OCI-LY7 (cell line): Measurements from ENCODE around the gene ASMTL. TPM values are rescaled to one million over a fixed set of nuclear protein-coding genes. Genes with fewer than 3 reads are reported as not detected.

Source experiments
- BruUV-seq: library from RNA; stranded (reverse); fragments of 400-500 nt; replicated peaks from 2 replicates; lab custom pipeline; 2021; lab: Mats Ljungman, UMichigan
- CTCF ChIA-PET: fragments of 300-600 bp; sonication (Branson Sonifier 250); formaldehyde crosslinking; loops from one replicate; lab custom pipeline; 2022; ENCODE audit warnings: antibody characterized with exemption; ENCODE audit not compliant: unreplicated experiment; lab: Charles Lee
- POLR2A ChIA-PET: fragments of 300-600 bp; sonication (Branson Sonifier 250); formaldehyde crosslinking; loops from one replicate; lab custom pipeline; 2022; ENCODE audit warnings: antibody characterized with exemption; lab: Charles Lee
- DNase-seq: peaks from one replicate; pipeline ENCODE4 v3.0.0-alpha.2; 2015; ENCODE audit warnings: low spot score
- H2AFZ ChIP-seq: fragments of 200-600 bp; sonication (generic), shearing (Covaris generic); 2 replicates; pipeline ENCODE4 v1.6.1; 2014; ENCODE audit warnings: mild to moderate bottlenecking, antibody characterized with exemption, low read length, moderate library complexity
- H3K27ac ChIP-seq: fragments of 200-600 bp; sonication (generic); 2 replicates; pipeline ENCODE4 v1.5.1; 2014; ENCODE audit warnings: mixed run types, low read depth, mild to moderate bottlenecking, moderate library complexity, low read length, inconsistent platforms; ENCODE audit not compliant: poor library complexity, severe bottlenecking
- H3K36me3 ChIP-seq: fragments of 200-600 bp; sonication (generic); 2 replicates; pipeline ENCODE4 v1.6.1; 2014; ENCODE audit warnings: mild to moderate bottlenecking, antibody characterized with exemption, low read length, moderate library complexity, mixed read lengths; ENCODE audit not compliant: insufficient read depth
- H3K4me1 ChIP-seq: fragments of 200-600 bp; sonication (generic); 2 replicates; pipeline ENCODE4 v1.5.1; 2014; ENCODE audit warnings: mild to moderate bottlenecking, low read length; ENCODE audit not compliant: insufficient read depth, poor library complexity, severe bottlenecking
- H3K4me2 ChIP-seq: fragments of 200-600 bp; sonication (generic); 2 replicates; pipeline ENCODE4 v1.6.1; 2014; ENCODE audit warnings: mild to moderate bottlenecking, low read length
- H3K4me3 ChIP-seq: fragments of 200-600 bp; sonication (generic); 2 replicates; pipeline ENCODE4 v1.5.1; 2014; ENCODE audit warnings: mild to moderate bottlenecking, low read depth, low read length; ENCODE audit not compliant: poor library complexity, severe bottlenecking
- H3K79me2 ChIP-seq: fragments of 200-600 bp; sonication (generic); 2 replicates; pipeline ENCODE4 v1.6.1; 2016; ENCODE audit warnings: low read depth, mild to moderate bottlenecking, low read length, moderate library complexity, mixed read lengths; ENCODE audit not compliant: insufficient read depth
- H3K9me2 ChIP-seq: fragments of 200-600 bp; sonication (generic); 2 replicates; pipeline ENCODE4 v1.6.1; 2016; ENCODE audit warnings: mild to moderate bottlenecking, low read length, mixed read lengths; ENCODE audit not compliant: insufficient read depth
- H3K9me3 ChIP-seq: fragments of 200-600 bp; sonication (generic); 2 replicates; pipeline ENCODE4 v1.6.1; 2014; ENCODE audit warnings: mild to moderate bottlenecking, mixed run types, low read length, mixed read lengths
- H4K20me1 ChIP-seq: fragments of 200-600 bp; sonication (generic); 2 replicates; pipeline ENCODE4 v1.6.1; 2014; ENCODE audit warnings: mild to moderate bottlenecking, antibody characterized with exemption, low read length, moderate library complexity, mixed read lengths; ENCODE audit not compliant: insufficient read depth
- CTCF ChIP-seq: fragments of 200-600 bp; sonication (generic); conservative IDR thresholded peaks from 2 replicates; pipeline ENCODE4 v1.5.1; 2014; ENCODE audit warnings: mild to moderate bottlenecking, antibody characterized with exemption, low read length, moderate library complexity, mixed read lengths
- EZH2phosphoT487 ChIP-seq: fragments of 200-600 bp; sonication (generic); IDR thresholded peaks from 2 replicates; pipeline ENCODE4 v1.6.1; 2018; ENCODE audit warnings: low read depth, borderline replicate concordance, mild to moderate bottlenecking, mixed run types, antibody characterized with exemption, low read length, moderate library complexity, mixed read lengths
- intact Hi-C: fragments of 100-400 bp; cut with micrococcal nuclease; formaldehyde crosslinking; loops from one replicate; pipeline ENCODE4 v1.10.0; 2022; ENCODE audit not compliant: unreplicated experiment
- total RNA-seq, 2 experiments: library from RNA; depleted of rRNA in 1 of 2; stranded (reverse); fragments of >200 nt in 1 of 2; shearing (Covaris generic) in 1 of 2; gene quantifications; 2 replicates each; pipeline ENCODE4 v1.2.3, GENCODE V29; 2014 to 2022

ASMTL gene
- total RNA-seq, 2 experiments from 2014 or later = 17.2 to 37.0 TPM

GRCh38 chrX:1354036-1355019 is 98.4 kb downstream of the ASMTL start:
- TF ChIP-seq EZH2phosphoT487 (no peak), CTCF (no peak)
- Histone ChIP-seq H3K27ac (no peak overlapping the region), H4K20me1 (no peaks in the 10 kb centered on the region), H3K4me3 (no peak overlapping the region), H3K9me2 (no peaks in the 10 kb centered on the region), H3K36me3 (no peaks in the 10 kb centered on the region), H3K4me2 (no peak overlapping the region), H3K4me1 (peaks cover 11% of the 10 kb centered on the region), H3K9me3 (no peaks in the 10 kb centered on the region), H3K79me2 (no peaks in the 10 kb centered on the region), H2AFZ (no peak overlapping the region)
- ChIA-PET CTCF (no interaction called here), POLR2A (no interaction called here)
- BruUV-seq = no TSS peak
- DNase-seq = no peak
- intact Hi-C loops = no loop called here

Other genes with a start within 250 kb of the ASMTL start
- 1.0 and 3.3 TPM in 2 replicates for gene CRLF2, start 240.3 kb downstream of the ASMTL start, total RNA-seq (2014; rRNA removed; shearing (Covaris generic))
- gene CRLF2, start 240.3 kb downstream of the ASMTL start, total RNA-seq (2022) = 0.80 and 1.2 TPM in 2 replicates
- not detected in 2 replicates for gene CSF2RA, start 184.1 kb downstream of the ASMTL start, total RNA-seq (2014; rRNA removed; shearing (Covaris generic))
- not detected in 2 replicates for gene CSF2RA, start 184.1 kb downstream of the ASMTL start, total RNA-seq (2022)
- gene IL3RA, start 116.1 kb downstream of the ASMTL start, total RNA-seq (2014; rRNA removed; shearing (Covaris generic)) = not detected in 2 replicates
- not detected in 2 replicates for gene IL3RA, start 116.1 kb downstream of the ASMTL start, total RNA-seq (2022)
- gene SLC25A6, start 60.8 kb downstream of the ASMTL start, total RNA-seq (2014; rRNA removed; shearing (Covaris generic)) = 196 and 211 TPM in 2 replicates
- gene SLC25A6, start 60.8 kb downstream of the ASMTL start, total RNA-seq (2022) = 444 and 492 TPM in 2 replicates
- 88.3 and 110 TPM in 2 replicates for gene P2RY8, start 84.3 kb upstream of the ASMTL start, total RNA-seq (2014; rRNA removed; shearing (Covaris generic))
- gene P2RY8, start 84.3 kb upstream of the ASMTL start, total RNA-seq (2022) = 122 and 149 TPM in 2 replicates
- gene AKAP17A, start 138.7 kb upstream of the ASMTL start, total RNA-seq (2014; rRNA removed; shearing (Covaris generic)) = 61.8 and 64.2 TPM in 2 replicates
- gene AKAP17A, start 138.7 kb upstream of the ASMTL start, total RNA-seq (2022) = 60.6 and 64.9 TPM in 2 replicates
- gene ASMT, start 162.2 kb upstream of the ASMTL start, total RNA-seq (2014; rRNA removed; shearing (Covaris generic)) = 0.15 and 0.16 TPM in 2 replicates
- gene ASMT, start 162.2 kb upstream of the ASMTL start, total RNA-seq (2022) = not detected in 2 replicates